Activated CD4-positive, alpha-beta T cell treated with anti-CD3 and anti-CD28 coated beads for 1 hour (primary cell): ENCODE measurements around the gene LSM7.
A peak's percentile ranks its signal among the peaks of the same experiment; 100 is the strongest.

Experiments
- DNase-seq: peaks from one replicate; pipeline ENCODE4 v3.0.0-alpha.2; 2020

The LSM7 gene

GRCh38 chr19:2328401-2329148 lies at the start of gene LSM7, which contains the start of gene SPPL2B:
Gene LSM7, minus strand, starts transcription at chr19:2328586. Its CDS starts 20 bp downstream, at chr19:2328566.
Gene SPPL2B, plus strand, starts transcription at chr19:2328684. Its CDS starts 26 bp downstream, at chr19:2328710.
- DNase-seq, result peak; percentile 90

GRCh38 chr19:2376784-2377519 lies 48.6 kb upstream of the LSM7 start:
- no peak for DNase-seq

- no peak for DNase-seq
Observed at GRCh38 chr19:2375353-2376121, 47.2 kb upstream of the LSM7 start.

GRCh38 chr19:2374808-2375207 lies 46.4 kb upstream of the LSM7 start:
- DNase-seq, result no peak

GRCh38 chr19:2372076-2372612 lies 43.8 kb upstream of the LSM7 start:
- DNase-seq, result no peak

GRCh38 chr19:2371656-2372055 lies 43.3 kb upstream of the LSM7 start:
- no peak for DNase-seq

- DNase-seq, result no peak
Observed at GRCh38 chr19:2365201-2365970, 37.0 kb upstream of the LSM7 start.

- DNase-seq, result no peak
Observed at GRCh38 chr19:2363419-2363818, 35.0 kb upstream of the LSM7 start.

GRCh38 chr19:2362970-2363300 lies 34.5 kb upstream of the LSM7 start:
- no peak for DNase-seq

- DNase-seq, result no peak
Observed at GRCh38 chr19:2362046-2362969, 33.9 kb upstream of the LSM7 start.

- no peak for DNase-seq
Observed at GRCh38 chr19:2361246-2362045, 33.1 kb upstream of the LSM7 start.

- DNase-seq, result no peak
Observed at GRCh38 chr19:2360833-2361232, 32.4 kb upstream of the LSM7 start.

GRCh38 chr19:2359992-2360685 lies 31.8 kb upstream of the LSM7 start, which contains the start of gene TMPRSS9:
Gene TMPRSS9, plus strand, starts transcription at chr19:2360265. Its CDS starts 29,521 bp downstream, at chr19:2389786.
- no peak for DNase-seq

GRCh38 chr19:2358548-2359173 lies 30.3 kb upstream of the LSM7 start:
- no peak for DNase-seq

GRCh38 chr19:2357279-2358206 lies 29.2 kb upstream of the LSM7 start:
- DNase-seq, result no peak

- no peak for DNase-seq
Observed at GRCh38 chr19:2356036-2356646, 27.8 kb upstream of the LSM7 start.

GRCh38 chr19:2355168-2356035 lies 27.0 kb upstream of the LSM7 start:
- no peak for DNase-seq
